ENCODE data around the gene NYAP1.
"Not testable (repeated sequence)": the region's sequence is repeated elsewhere in the genome, so short reads cannot be mapped to it uniquely, and the experiment has no call there.

DNA sequence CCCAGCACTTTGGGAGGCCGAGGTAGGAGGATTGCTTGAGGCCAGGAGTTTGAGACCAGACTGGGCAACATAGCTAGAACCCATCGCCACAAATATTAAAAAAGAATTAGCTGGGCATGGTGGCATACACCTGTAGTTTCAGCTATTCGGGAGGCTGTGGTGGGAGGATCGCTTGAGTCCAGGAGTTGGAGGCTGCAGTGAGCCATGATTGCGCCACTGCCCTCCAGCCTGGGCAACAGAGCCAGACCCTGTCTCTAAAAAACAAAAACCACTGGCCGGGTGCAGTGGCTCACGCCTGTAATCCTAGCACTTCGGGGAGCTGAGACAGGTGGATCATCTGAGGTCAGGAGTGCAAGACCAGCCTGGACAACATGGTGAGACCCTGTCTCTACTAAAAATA, 29.9 kb upstream of the NYAP1 start:
- TF ChIP-seq POLR2A (IDR thresholded peaks at IDR 0.05), result not testable (repeated sequence)
- TF ChIP-seq, protein P1, sequence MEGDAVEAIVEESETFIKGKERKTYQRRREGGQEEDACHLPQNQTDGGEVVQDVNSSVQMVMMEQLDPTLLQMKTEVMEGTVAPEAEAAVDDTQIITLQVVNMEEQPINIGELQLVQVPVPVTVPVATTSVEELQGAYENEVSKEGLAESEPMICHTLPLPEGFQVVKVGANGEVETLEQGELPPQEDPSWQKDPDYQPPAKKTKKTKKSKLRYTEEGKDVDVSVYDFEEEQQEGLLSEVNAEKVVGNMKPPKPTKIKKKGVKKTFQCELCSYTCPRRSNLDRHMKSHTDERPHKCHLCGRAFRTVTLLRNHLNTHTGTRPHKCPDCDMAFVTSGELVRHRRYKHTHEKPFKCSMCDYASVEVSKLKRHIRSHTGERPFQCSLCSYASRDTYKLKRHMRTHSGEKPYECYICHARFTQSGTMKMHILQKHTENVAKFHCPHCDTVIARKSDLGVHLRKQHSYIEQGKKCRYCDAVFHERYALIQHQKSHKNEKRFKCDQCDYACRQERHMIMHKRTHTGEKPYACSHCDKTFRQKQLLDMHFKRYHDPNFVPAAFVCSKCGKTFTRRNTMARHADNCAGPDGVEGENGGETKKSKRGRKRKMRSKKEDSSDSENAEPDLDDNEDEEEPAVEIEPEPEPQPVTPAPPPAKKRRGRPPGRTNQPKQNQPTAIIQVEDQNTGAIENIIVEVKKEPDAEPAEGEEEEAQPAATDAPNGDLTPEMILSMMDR (IDR thresholded peaks at IDR 0.05), result not testable (repeated sequence)
